ENCODE results near the gene TRAF7. TPM values are rescaled to one million over a fixed set of nuclear protein-coding genes. Genes with fewer than 3 reads are reported as not detected.

The TRAF7 gene
- total RNA-seq, 1 donor from 2014 or later: 21.4 TPM

DNA sequence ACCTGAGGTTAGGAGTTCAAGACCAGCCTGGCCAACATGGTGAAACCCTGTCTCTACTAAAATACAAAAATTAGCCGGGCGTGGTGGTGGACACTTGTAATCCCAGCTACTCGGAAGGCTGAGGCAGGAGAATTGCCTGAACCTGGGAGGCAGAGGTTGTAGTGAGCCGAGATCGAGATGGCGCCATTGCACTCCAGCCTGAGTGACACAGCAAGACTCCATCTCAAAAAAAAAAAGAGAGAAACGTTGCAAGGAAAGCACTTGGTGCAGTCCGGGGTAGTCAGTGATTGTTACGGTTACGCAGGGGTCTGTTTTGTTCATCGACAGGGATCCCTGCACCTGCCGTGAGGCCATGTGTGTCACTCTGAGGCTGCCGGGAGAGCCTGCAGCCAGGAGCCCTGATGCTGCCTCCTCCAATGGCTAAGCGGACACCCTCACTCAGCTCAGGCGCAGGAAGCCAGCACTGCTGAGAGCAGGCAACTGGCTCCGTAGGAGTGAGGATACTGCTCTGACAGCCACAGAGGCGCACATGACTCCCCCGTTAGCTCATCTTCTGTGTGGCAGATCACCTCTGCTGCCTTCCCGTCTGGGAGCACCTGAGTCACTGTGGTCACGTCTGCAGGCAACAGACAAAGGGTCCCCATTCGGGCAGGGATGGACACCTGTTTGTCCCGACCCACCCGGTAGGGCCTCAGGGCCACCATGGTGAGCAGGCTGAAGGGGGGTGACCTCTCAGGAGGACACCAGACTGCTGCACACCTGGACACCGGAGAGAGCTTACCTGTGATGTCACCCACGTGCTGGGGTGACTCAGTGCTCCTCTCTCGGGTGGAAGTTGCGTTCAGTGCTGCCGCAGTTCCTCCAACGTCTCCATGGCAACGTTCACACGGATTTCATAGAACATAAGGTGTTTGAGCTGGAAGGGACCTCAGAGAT is 12.4 kb upstream of the TRAF7 start:
- ATAC-seq (no peak), DNase-seq (no peak)
- intact Hi-C loops (cut with micrococcal nuclease): no loop called here

DNA sequence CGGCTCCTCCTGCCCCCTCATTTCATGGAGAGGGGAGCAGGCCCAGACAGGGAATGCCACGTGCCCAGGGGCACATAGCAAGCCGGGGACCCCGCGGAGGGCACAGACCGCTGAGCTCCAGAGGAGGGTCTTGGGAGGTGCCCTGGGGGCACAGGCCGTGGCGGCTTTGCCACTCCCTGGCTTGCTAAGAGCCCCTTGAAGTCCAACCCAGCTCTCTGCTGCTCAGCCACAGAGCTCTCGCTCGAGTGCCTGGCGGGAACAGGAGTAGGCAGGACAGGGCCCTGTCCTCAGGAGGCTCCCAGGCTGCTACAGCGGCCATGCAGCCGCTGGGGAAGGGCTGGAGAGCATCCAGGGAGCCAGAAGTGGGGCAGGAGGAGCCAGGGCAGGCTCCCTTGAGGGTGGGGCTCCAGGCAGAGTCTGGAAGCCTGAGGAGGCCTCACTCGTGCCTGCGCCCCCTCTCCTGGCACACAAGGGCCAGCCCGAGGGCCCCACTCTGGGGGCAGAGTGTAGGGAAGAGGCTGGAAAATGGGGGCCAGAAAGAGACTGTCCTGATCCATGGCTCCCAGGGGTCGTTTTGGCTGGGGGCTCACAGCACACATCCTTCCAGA is 11.6 kb upstream of the TRAF7 start:
- intact Hi-C loops (cut with micrococcal nuclease): no loop called here
- ATAC-seq (no peak), DNase-seq (no peak)

DNA sequence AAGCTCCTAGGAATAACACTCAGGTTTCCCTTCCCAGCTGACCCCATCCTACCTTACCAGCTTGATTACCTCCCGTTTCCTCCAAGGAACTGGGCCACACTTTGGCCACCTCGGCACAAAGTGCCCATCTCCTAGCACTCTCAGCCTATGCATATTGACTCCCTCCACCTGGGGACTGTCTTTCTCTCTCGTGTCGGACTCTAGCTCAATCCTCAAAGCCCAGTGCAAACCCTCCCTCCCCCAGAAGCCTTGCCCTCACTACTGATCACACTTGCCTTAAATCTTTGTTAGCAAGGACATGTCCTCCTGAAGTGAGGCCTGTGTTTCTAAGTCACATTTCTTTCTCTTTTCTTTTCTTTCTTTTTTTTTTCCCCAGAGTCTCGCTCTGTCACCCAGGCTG is 9.7 kb upstream of the TRAF7 start:
- ATAC-seq: no peak
- DNase-seq: no peak
- intact Hi-C loops (cut with micrococcal nuclease): no loop called here

DNA sequence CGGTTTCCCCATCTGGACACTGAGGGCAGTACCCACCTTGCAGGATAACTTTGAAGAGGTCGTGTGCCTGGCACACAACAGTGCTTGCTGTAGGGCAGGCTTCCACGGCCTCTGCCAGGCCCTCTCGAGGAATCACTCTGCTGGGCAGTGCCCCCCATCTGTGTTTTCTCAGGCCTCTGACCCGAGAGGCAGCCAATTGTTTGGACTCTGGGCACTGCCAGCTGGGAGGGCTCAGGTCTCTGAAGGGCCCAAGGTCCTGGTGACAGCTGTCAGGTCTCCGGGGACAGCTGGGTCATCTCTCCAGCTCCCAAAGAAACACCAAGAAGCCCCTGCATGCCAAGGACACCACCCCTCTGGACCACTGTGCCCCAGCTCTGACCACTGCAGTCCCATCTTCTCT is 8.2 kb upstream of the TRAF7 start:
- peak; percentile 5 for ATAC-seq
- intact Hi-C loops (cut with micrococcal nuclease): no loop called here
- DNase-seq: no peak

DNA sequence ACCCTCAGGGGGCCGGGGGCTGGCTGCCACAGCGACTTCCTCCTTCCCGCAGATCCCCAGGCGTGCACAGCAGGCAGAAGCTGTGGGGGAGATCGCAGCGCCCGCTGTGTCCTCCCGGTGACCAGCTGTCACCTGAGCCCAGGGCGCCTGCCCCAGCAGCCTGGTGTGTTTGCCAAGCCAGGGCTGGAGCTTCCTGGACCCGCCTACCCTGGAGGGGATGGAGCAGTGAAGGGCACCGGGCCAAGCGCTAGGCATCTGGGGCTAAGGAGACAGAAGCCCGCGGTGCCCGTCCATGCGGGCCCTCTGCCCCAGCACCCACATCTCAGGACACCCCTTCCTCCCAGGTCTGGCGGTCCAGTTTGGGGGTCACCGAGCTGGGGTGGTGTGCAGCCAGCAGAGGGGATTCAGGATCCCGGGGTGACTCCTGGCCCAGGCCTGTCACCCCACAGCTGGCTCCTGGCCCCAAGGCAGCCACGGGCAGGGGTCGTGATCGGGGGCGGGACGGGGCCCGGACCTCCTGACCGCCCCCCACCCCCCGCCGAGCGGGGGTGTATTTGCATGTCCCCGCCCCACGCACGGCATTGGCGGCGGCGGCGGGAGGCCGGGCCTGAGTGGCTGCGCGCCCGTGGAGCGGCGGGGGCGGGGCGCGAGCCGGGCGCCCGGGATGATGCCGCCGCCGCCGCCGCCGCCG is 7.5 kb upstream of the TRAF7 start, which contains the start of gene RAB26:
TSS of gene RAB26 (plus strand) at position 645 of the 691 bp plus-strand sequence. CDS start 159 bp downstream, outside the sequence.
- DNase-seq: peak; percentile 92
- intact Hi-C loops (cut with micrococcal nuclease): no loop called here
- ATAC-seq: peak; percentile 92

DNA sequence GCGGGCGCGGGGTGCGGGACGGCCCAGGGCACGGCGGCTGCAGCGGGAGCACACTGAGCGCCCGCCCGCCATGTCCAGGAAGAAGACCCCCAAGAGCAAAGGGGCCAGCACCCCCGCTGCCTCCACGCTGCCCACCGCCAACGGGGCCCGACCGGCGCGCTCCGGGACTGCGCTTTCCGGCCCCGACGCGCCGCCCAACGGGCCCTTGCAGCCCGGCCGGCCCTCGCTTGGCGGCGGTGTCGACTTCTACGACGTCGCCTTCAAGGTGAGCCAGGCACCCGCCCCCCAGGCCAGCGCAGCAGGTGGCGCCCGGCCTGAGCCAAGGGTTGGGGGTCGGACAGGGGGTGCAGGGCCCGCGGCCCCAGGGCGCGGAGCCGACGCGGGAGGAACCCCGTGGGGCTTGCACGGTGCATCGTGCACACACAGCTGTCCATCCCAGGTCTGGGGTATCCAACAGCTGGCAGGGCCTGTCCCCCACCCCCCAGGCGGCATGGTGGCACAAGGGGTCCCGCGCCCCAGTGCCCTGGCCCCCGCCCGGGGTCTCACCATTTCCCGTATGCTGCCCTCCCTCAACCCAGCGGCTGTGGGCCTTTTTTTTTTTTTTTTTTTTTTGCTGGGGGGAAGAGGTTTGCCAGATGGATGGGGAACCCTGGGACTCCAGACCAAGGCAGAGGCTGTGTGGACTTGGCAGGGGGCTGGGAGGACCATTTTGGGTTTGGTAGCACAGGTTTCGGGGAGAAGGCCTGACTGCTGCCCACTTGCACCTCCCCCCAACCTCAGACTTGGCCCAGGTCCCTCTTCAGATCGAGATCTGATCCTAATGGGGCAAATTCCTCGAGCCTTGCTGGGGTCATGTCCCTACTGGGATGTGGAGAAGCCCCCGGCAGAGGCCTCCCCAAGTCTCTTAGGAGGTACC is 6.6 kb upstream of the TRAF7 start:
- ATAC-seq (no peak), DNase-seq (no peak)
- intact Hi-C loops (cut with micrococcal nuclease): no loop called here

DNA sequence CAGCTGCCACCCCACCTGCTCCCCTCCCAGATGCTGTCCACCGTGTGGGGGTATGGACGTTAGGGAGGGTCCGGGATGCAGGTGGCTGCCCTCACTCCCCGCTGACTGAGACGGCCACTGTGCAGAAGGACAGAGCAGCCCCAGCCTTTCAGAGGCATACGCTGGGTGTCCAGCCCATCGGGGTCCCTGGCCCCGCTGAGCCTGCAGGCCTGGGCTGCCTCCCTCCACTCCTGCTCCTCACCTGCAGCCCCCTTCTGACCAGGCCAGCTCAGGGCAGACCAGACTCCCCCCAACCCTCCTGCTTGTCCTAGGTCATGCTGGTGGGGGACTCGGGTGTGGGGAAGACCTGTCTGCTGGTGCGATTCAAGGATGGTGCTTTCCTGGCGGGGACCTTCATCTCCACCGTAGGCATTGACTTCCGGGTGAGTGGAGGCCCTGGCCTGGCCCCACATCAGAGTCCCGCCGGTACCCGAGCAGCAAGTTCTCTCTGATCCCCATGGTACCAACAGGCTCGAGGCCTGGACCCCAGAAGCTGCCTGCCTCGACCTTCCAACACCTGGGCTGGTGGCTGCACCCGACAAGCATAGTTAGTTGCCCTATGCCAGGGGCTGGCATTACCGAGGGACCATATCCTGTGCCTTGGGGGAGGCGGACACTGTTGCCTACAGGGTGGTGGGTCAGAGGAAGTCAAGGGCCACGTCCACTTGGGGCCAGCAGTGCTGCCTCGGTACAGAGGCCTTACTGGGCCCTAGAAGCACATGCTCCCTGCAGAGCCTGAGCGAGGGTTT is 5.8 kb upstream of the TRAF7 start:
- intact Hi-C loops (cut with micrococcal nuclease): no loop called here
- no peak for ATAC-seq
- DNase-seq: no peak

DNA sequence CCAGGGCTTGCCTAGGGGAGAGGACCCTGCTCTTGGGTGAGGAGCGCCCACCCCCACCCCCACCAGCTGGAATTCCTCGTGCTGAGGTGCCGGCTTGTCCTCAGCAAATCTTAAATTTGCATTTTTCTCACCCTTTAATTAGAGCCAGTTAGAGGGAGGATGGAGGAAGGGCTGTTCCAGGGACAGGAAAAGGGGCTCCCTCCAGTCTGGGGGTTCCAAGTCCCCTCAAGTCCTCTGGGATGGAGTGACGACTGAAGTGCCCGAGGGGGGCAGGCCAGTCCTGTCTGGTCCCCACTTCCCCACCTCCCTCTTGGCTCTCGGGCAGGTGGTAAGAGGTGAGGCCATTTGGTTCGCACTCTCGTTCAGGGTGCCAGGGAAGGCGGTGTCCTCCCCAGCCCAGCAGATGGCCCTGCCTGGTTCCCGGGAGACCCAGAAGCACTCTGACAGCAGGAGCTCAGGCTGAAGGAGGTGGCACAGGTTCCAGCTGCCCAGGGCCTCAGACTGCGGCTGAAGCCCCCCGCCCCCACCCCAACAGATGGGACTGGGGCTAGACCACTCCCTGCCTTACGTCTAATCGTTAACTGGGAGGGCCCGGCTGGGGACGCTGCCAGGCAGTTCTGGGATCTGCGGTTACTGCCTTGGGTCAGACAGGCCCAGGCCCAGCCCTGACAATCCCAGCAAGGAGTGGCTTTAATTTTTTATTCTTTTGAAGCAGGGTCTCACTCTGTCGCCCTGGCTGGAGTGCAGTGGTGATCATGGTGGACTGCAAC is 5.0 kb upstream of the TRAF7 start:
- no peak for ATAC-seq
- DNase-seq: no peak
- intact Hi-C loops (cut with micrococcal nuclease): no loop called here

DNA sequence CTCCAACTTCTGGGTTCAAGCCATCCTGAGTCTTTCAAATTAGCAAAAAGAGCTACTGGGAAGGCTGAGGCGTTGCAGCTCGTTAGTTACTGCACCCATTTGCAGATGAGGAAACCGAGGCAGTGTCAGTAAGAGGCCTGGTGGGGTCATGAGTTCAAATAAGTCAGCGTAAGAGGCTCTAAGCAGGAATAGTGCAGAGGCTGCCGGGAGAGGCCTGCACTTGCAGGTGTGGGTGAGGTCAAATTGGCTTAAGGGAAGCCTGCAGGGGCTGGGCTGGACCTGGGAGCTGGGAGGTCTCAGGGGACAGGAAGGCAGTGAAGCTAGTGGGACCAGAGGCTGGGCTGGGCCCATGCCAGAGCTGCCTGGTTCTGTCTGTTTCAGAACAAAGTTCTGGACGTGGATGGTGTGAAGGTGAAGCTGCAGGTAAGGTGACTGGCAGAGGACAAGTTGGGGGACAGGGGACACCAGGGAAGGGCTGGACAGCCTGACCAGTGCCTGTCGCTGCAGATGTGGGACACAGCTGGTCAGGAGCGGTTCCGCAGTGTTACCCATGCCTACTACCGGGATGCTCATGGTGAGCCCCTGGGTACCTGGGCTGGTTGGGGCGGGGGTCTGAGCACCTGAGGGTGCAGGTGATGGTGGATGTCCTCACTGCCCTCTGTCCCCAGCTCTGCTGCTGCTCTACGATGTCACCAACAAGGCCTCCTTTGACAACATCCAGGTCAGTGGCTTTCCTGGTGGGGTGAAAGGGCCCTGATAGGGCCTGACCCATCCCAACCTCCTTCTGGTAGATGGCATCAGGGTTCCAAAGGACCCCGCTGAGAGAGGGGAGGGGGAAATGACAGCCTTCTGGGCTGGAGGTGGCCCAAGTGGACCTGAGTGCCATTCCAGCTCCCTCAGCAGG is 4.1 kb upstream of the TRAF7 start:
- ATAC-seq (no peak), DNase-seq (no peak)
- intact Hi-C loops (cut with micrococcal nuclease): no loop called here

DNA sequence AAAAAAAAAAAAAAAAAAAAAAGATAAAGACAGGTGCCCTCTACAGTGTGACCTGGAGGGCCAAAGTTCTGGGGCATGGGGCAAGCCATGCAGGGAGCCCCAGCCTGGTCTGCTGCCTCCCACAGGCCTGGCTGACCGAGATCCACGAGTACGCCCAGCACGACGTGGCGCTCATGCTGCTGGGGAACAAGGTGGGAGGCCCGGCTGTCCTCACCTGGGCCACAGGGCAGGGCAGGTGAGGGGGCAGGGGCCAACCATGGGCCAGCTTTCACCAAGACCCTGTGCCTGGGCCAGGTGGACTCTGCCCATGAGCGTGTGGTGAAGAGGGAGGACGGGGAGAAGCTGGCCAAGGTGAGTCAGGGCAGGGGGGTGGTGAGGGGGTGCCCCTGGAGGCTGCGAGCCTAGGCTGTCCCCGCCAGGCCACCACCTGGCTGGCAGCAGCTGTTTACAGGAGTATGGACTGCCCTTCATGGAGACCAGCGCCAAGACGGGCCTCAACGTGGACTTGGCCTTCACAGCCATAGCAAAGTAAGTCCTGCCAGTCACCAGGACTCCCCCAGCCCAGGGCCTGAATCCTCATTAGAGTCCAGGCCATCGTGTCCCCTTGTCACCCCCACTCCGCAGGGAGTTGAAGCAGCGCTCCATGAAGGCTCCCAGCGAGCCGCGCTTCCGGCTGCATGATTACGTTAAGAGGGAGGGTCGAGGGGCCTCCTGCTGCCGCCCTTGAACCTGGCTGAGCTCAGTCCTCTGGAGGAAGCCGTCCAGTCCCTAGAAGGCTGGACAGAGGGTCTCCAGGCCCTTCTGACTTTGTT is 2.7 kb upstream of the TRAF7 start:
- ATAC-seq (no peak), DNase-seq (no peak)
- intact Hi-C loops (cut with micrococcal nuclease): no loop called here

DNA sequence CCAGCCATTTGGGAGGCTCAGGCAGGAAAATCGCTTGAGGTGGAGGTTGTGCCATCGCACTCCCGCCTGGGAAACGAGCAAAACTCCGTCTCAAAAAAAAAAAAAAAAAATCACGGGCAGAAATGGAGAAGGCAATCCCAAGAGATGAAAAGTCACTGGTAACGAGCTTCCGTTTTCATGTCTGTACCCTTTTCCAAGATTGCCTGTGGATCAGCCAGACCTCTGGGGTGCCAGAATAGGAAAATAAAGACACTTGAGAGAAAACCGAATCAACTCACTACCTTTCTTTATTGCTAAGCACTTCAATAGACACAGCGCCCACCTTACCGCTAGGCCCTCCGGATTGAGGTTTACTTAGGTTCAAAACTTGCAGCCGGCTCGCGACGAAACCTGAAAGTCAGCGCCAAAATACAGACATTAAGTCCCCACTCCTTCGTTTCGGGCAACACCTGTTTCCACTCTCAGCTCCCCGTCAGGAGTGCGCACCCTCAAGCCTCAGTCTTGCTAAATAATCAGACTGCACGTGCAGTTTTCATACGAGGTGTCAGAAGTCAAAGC is 970 bp upstream of the TRAF7 start:
- ATAC-seq: no peak
- DNase-seq: no peak
- intact Hi-C loops (cut with micrococcal nuclease): no loop called here

DNA sequence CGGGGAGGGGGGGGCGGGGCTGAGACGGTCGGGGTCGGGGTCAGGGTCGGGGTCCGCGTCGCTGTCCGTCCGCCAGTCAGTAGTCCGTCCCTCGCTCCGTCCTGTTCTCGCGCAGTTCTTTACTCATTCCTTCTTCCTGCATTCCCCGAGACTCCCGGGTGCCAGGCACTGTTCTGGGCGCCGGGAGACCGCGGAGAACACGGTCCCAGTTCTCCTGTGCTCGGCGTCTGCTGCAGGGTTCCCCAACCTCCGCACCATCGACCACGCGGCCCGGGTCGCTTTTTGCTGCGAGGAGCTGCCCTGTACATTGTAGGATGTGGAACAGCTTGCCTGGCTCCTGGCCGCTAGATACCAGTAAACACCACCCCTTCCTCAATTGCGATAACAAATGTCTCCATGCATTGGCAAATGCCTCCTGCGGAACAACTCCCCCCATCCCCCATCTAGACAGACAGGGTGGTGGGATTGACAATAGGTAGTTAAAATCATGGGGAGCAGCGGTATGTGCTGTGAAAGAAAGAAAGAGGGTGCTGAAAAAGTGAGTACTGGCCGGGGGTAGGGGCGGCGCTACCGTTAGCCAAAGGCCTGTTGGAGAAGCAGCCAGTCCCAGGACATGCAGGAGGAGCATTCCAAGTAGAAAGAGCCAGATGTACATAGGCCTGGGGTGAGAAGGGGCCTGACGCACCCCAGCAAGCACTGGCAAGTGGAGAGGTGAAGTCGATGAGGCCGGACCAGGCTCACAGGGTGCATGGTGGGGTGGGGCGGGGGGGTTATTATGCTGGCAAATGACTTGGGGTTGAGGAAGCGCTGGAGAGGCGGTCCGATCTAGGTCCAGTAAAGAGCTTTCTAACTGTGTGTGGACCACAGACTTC is 631 bp downstream of the TRAF7 start:
- no peak for ATAC-seq

DNA sequence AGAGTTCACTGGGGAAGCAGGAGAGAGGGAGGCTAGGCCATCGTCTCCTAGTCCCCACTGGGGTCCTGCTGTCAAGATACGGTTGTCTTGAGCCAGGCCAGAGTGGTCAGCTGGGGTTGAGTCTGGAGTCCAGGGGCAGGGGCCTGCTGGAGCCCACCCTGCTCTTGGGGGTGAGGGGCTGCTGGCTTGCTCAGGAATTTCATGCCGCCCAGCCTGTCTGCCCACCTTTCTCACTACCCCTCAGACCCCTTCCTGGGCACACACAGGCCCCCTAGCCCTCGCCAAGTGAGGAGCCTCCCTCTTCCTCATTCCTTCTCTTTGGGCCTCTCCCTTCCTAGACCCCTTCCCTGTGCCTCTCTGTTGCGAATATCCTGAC is 1.3 kb downstream of the TRAF7 start:
- intact Hi-C loops (cut with micrococcal nuclease): no loop called here
- DNase-seq: no peak
- ATAC-seq: no peak

More for the DNA sequence above, 631 bp downstream of the TRAF7 start:
- intact Hi-C loops (cut with micrococcal nuclease): no loop called here
- DNase-seq: no peak

DNA sequence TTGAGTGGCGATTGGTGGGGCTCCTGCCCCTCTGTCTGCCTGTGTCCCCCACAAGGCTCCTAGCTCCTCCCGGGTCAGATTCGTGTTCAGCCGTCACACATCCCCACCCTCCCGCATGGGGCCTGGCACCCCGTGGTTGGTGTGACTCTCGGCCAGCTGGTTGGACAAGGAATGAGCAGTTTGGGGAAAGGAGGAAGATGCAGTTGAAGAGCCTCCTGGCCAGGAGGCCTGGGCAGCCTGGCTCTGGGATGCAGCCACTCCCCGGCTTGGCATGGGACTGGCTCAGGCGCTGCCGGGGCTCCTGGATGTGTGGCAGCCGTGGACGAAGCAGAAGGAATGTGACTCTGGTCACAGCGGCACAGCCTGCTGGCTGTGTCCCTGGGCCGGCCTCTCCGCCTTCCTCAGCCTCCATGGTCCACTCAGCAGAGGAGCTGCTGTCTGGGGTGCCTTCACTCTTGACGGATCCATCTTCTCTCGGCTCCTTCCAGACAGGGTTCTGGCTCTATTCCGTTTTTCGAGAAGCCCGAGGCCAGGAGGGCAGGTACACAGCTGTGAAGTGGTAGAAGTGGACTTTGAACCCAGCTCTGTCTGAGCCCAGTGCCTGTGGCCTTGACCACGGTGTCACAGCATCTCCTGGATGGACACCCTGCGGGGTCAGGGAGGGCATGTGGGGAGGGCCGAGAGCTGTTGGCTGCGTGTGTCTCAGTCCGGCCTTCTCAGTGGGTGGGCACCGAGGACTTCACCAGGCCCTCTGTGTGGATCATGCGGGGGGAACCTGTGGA is 2.1 kb downstream of the TRAF7 start:
- DNase-seq: no peak
- intact Hi-C loops (cut with micrococcal nuclease): no loop called here

More for the DNA sequence above, 2.1 kb downstream of the TRAF7 start:
- ATAC-seq: no peak
